ENCODE data around the gene RBM20. TPM values are rescaled to one million over a fixed set of nuclear protein-coding genes. Genes with fewer than 3 reads are reported as not detected.

RBM20 gene
- total RNA-seq, 4 donors from 2014 or later: 0.54 to 4.3 (median 1.5) TPM

- TF ChIP-seq POLR2A (IDR thresholded peaks at IDR 0.05): no peak
- TF ChIP-seq CTCF (IDR thresholded peaks at IDR 0.05): no peak
- H3K9me3 ChIP-seq: no peaks in the 10 kb centered on the region
- H3K36me3 ChIP-seq: no peaks in the 10 kb centered on the region
- H3K4me1 ChIP-seq: no peaks in the 10 kb centered on the region
- H3K27ac ChIP-seq: no peak overlapping the region
- H3K27me3 ChIP-seq: no peaks in the 10 kb centered on the region
- no peak overlapping the region for H3K4me3 ChIP-seq (replicated peaks in 1 of 3)
- 95% methylated on average over 3 of the region's 3 CpGs for WGBS, 2 donors
- no peak for DNase-seq
- intact Hi-C loops (cut with DNase I): no loop called here
Observed at GRCh38 chr10:110666673-110667072, 22.5 kb downstream of the RBM20 start.

GRCh38 chr10:110667620-110668343 lies 23.6 kb downstream of the RBM20 start:
- Histone ChIP-seq H3K9me3 (no peaks in the 10 kb centered on the region), H3K36me3 (no peaks in the 10 kb centered on the region), H3K27me3 (no peaks in the 10 kb centered on the region), H3K4me1 (peaks cover 0 to 3% of the 10 kb centered on the region in 2 donors), H3K27ac (peak overlapping the region in 1 of 3 donors; percentile 50), H3K4me3 (replicated peaks in 1 of 3) (no peak overlapping the region)
- TF ChIP-seq CTCF (IDR thresholded peaks at IDR 0.05) (no peak), POLR2A (IDR thresholded peaks at IDR 0.05) (no peak)
- no peak for DNase-seq
- intact Hi-C loops (cut with DNase I): no loop called here
- WGBS, 2 donors: 60 to 76% methylated on average over 9 of the region's 9 CpGs

- H3K27ac ChIP-seq: peak overlapping the region in 1 of 3 donors; percentile 50
- WGBS, 2 donors: 57% methylated on average over 5 of the region's 5 CpGs
- intact Hi-C loops (cut with DNase I): no loop called here
Observed at GRCh38 chr10:110668443-110668842, 24.3 kb downstream of the RBM20 start.

GRCh38 chr10:110670335-110670734 lies 26.2 kb downstream of the RBM20 start:
- no peaks in the 10 kb centered on the region for H3K27me3 ChIP-seq
- peaks cover 0 to 3% of the 10 kb centered on the region in 2 donors for H3K4me1 ChIP-seq
- WGBS, 2 donors: 91% methylated on average over 6 of the region's 6 CpGs
- no peak overlapping the region for H3K4me3 ChIP-seq (replicated peaks in 1 of 3)
- H3K9me3 ChIP-seq: no peaks in the 10 kb centered on the region
- H3K36me3 ChIP-seq: no peaks in the 10 kb centered on the region
- intact Hi-C loops (cut with DNase I): loop anchor here (5.0 kb wide), 1 partner anchor 58 kb away; no protein-coding TSS in a partner anchor
- H3K27ac ChIP-seq: no peak overlapping the region
- DNase-seq: no peak
- no peak for TF ChIP-seq POLR2A (IDR thresholded peaks at IDR 0.05)
- no peak for TF ChIP-seq CTCF (IDR thresholded peaks at IDR 0.05)

More at GRCh38 chr10:110668443-110668842, 24.3 kb downstream of the RBM20 start:
- Histone ChIP-seq H3K36me3 (no peaks in the 10 kb centered on the region), H3K9me3 (no peaks in the 10 kb centered on the region), H3K4me3 (replicated peaks in 1 of 3) (no peak overlapping the region), H3K27me3 (no peaks in the 10 kb centered on the region), H3K4me1 (peaks cover 0 to 3% of the 10 kb centered on the region in 2 donors)
- TF ChIP-seq POLR2A (IDR thresholded peaks at IDR 0.05): no peak
- no peak for TF ChIP-seq CTCF (IDR thresholded peaks at IDR 0.05)
- DNase-seq: no peak

All from thyroid gland (tissue), 4 donors.